ENCODE results near the gene PAPPA. TPM values are rescaled to one million over a fixed set of nuclear protein-coding genes. Genes with fewer than 3 reads are reported as not detected.

The PAPPA gene
- total and polyA plus RNA-seq, 2 of the 8 experiments (the other 6 are each of a cell fraction or from before 2014, with no cell fraction given) = 0.18 to 0.63 TPM

- TF ChIP-seq CTBP2 (IDR thresholded peaks at IDR 0.05; ENCODE audit: borderline replicate concordance, insufficient read depth, insufficient read length, low read length) (no peak), POU5F1 (IDR thresholded peaks at IDR 0.05; ENCODE audit: low read depth, low read length) (no peak), NRF1 (IDR thresholded peaks at IDR 0.05; ENCODE audit: low read depth, low read length) (no peak)
Measured at GRCh38 chr9:116434314-116434713, 280.7 kb downstream of the PAPPA start (continued).

All from H1 (cell line).